SK-N-SH (cell line): ENCODE data around the gene REXO1.

Experiments used
- ELF1 ChIP-seq: IDR thresholded peaks from 2 replicates; pipeline ENCODE4 v1.4.0; 2012
- POLR2AphosphoS5 ChIP-seq: IDR thresholded peaks from 2 replicates; pipeline ENCODE4 v1.6.1; 2012; ENCODE audit warnings: low read depth, low read length
- TAF1 ChIP-seq: IDR thresholded peaks from 2 replicates; pipeline ENCODE4 v1.6.1; 2012; ENCODE audit warnings: low read depth, mild to moderate bottlenecking, low read length, moderate library complexity, borderline replicate concordance
- USF2 ChIP-seq: fragments of 150-350 bp; IDR thresholded peaks from 2 replicates; pipeline ENCODE4 v1.6.1; 2017; ENCODE audit warnings: antibody characterized with exemption, low read length, low read depth, borderline replicate concordance
- YY1 ChIP-seq: IDR thresholded peaks from 2 replicates; pipeline ENCODE4 v1.4.0; 2012; ENCODE audit warnings: low read depth, mild to moderate bottlenecking

GRCh38 chr19:1822210-1822609, 26.1 kb downstream of the REXO1 start:
- TF ChIP-seq ELF1 (no peak), YY1 (no peak), POLR2AphosphoS5 (no peak), TAF1 (no peak), USF2 (no peak)
